ENCODE measurements around the gene MAP4. TPM values are rescaled to one million over a fixed set of nuclear protein-coding genes. Genes with fewer than 3 reads are reported as not detected.

MAP4 gene
- total and polyA plus RNA-seq, 4 donors = 16.6 to 41.4 (median 30.8) TPM

- Histone ChIP-seq H3K9me3 (ENCODE audit: control insufficient read depth in 4 of 4, low read length in 3 of 4) (no peaks in the 10 kb centered on the region), H3K27ac (ENCODE audit: low read depth in 1 of 2, low read length in 2 of 2) (no peak overlapping the region), H3K27me3 (ENCODE audit: control insufficient read depth in 4 of 4, insufficient read depth in 4 of 4, low read length in 3 of 4) (no peaks in the 10 kb centered on the region), H3K9ac (ENCODE audit: low read depth in 1 of 2, low read length in 2 of 2) (no peak overlapping the region), H3K4me3 (ENCODE audit: low read depth in 1 of 3, low read length in 3 of 3) (no peak overlapping the region), H3K36me3 (ENCODE audit: control insufficient read depth in 4 of 4, insufficient read depth in 3 of 4, low read depth in 1 of 4, low read length in 3 of 4) (no peaks in the 10 kb centered on the region), H3K4me1 (ENCODE audit: control insufficient read depth in 4 of 4, insufficient read depth in 4 of 4, low read length in 3 of 4) (no peaks in the 10 kb centered on the region)
- TF ChIP-seq YY1 (IDR thresholded peaks at IDR 0.05) (no peak), RAD21 (IDR thresholded peaks at IDR 0.05) (no peak), RXRA (IDR thresholded peaks at IDR 0.05) (no peak), FOXA2 (IDR thresholded peaks at IDR 0.05) (no peak), FOXA1 (IDR thresholded peaks at IDR 0.05) (no peak), ZBTB33 (IDR thresholded peaks at IDR 0.05) (no peak), EGR1 (IDR thresholded peaks at IDR 0.05; ENCODE audit: low read depth in 2 of 2) (no peak), CTCF (IDR thresholded peaks at IDR 0.05; ENCODE audit: low read depth, low read length, missing input control) (no peak), GABPA (IDR thresholded peaks at IDR 0.05 in 1 of 2, conservative IDR thresholded peaks at IDR 0.05 in 1 of 2) (no peak), TAF1 (conservative IDR thresholded peaks at IDR 0.05) (no peak), JUND (IDR thresholded peaks at IDR 0.05) (no peak)
- 89% methylated on average over 3 of the region's 3 CpGs for WGBS
- DNase-seq (ENCODE audit: low spot score) = no peak
These were observed 40.0 kb downstream of the MAP4 start for GRCh38 chr3:47976135-47976732.

- DNase-seq (ENCODE audit: low spot score) = no peak
- H3K4me1 ChIP-seq (ENCODE audit: control insufficient read depth in 4 of 4, insufficient read depth in 4 of 4, low read length in 3 of 4) = no peaks in the 10 kb centered on the region
- no peaks in the 10 kb centered on the region for H3K36me3 ChIP-seq (ENCODE audit: control insufficient read depth in 4 of 4, insufficient read depth in 3 of 4, low read depth in 1 of 4, low read length in 3 of 4)
- no peaks in the 10 kb centered on the region for H3K27me3 ChIP-seq (ENCODE audit: control insufficient read depth in 4 of 4, insufficient read depth in 4 of 4, low read length in 3 of 4)
- H3K9me3 ChIP-seq (ENCODE audit: control insufficient read depth in 4 of 4, low read length in 3 of 4) = no peaks in the 10 kb centered on the region
- H3K9ac ChIP-seq (ENCODE audit: low read depth in 1 of 2, low read length in 2 of 2) = no peak overlapping the region
- no peak overlapping the region for H3K4me3 ChIP-seq (ENCODE audit: low read depth in 1 of 3, low read length in 3 of 3)
- TF ChIP-seq EGR1 (IDR thresholded peaks at IDR 0.05; ENCODE audit: low read depth in 2 of 2) = no peak
- TF ChIP-seq FOXA1 (IDR thresholded peaks at IDR 0.05) = no peak
- TF ChIP-seq YY1 (IDR thresholded peaks at IDR 0.05) = no peak
- no peak for TF ChIP-seq REST (IDR thresholded peaks at IDR 0.05)
- no peak for TF ChIP-seq CTCF (IDR thresholded peaks at IDR 0.05; ENCODE audit: low read depth, low read length, missing input control)
- no peak for TF ChIP-seq ZBTB33 (IDR thresholded peaks at IDR 0.05)
- TF ChIP-seq RAD21 (IDR thresholded peaks at IDR 0.05) = no peak
- TF ChIP-seq MAX (IDR thresholded peaks at IDR 0.05) = no peak
- TF ChIP-seq TAF1 (conservative IDR thresholded peaks at IDR 0.05) = no peak
- TF ChIP-seq ATF3 (IDR thresholded peaks at IDR 0.05) = no peak
- TF ChIP-seq JUND (IDR thresholded peaks at IDR 0.05) = no peak
- no peak for TF ChIP-seq RXRA (IDR thresholded peaks at IDR 0.05)
- no peak for TF ChIP-seq FOXA2 (IDR thresholded peaks at IDR 0.05)
- no peak for TF ChIP-seq HNF4A (conservative IDR thresholded peaks at IDR 0.05)
- TF ChIP-seq GABPA (IDR thresholded peaks at IDR 0.05 in 1 of 2, conservative IDR thresholded peaks at IDR 0.05 in 1 of 2) = no peak
- TF ChIP-seq SP1 (IDR thresholded peaks at IDR 0.05) = no peak
- no peak for TF ChIP-seq NR2F2 (IDR thresholded peaks at IDR 0.05)
- no peak for TF ChIP-seq HNF4G (IDR thresholded peaks at IDR 0.05)
- 85% methylated on average over 4 of the region's 4 CpGs for WGBS
- no peak overlapping the region for H3K27ac ChIP-seq (ENCODE audit: low read depth in 1 of 2, low read length in 2 of 2)
These were observed 41.2 kb downstream of the MAP4 start for GRCh38 chr3:47974974-47975470.

Data from liver (tissue), 9 donors.